GM12878 (cell line): Measurements from ENCODE around the gene NSMCE1. TPM values are rescaled to one million over a fixed set of nuclear protein-coding genes. Genes with fewer than 3 reads are reported as not detected.

Experiments
- ASH2L ChIP-seq: fragments of 300-600, 200-600 bp; sonication (generic); IDR thresholded peaks from 2 replicates; pipeline ENCODE4 v1.6.1; 2017; ENCODE audit warnings: low read depth, mild to moderate bottlenecking, borderline replicate concordance
- ELK1 ChIP-seq: IDR thresholded peaks from 2 replicates; pipeline ENCODE4 v1.6.1; 2012; ENCODE audit warnings: low read depth, low read length, improper control_type of control experiment
- GATAD2B ChIP-seq: fragments of 450-650 bp; conservative IDR thresholded peaks from 2 replicates; pipeline ENCODE4 v1.6.1; 2017; ENCODE audit warnings: low read depth, mild to moderate bottlenecking, moderate library complexity
- SUZ12 ChIP-seq: fragments of 200-600 bp; sonication (generic); IDR thresholded peaks from one replicate; pipeline ENCODE4 v1.6.1; 2018; ENCODE audit warnings: antibody characterized with exemption, mild to moderate bottlenecking; ENCODE audit not compliant: unreplicated experiment
- YY1 ChIP-seq: IDR thresholded peaks from 2 replicates; pipeline ENCODE4 v1.6.1; 2011; ENCODE audit warnings: low read depth, mild to moderate bottlenecking, low read length
- ZSCAN29 ChIP-seq: fragments of 450-650 bp; IDR thresholded peaks from 2 replicates; pipeline ENCODE4 v1.6.1; 2017; ENCODE audit warnings: mild to moderate bottlenecking, moderate library complexity
- polyA plus RNA-seq, 11 experiments: library from polyadenylated mRNA; depleted of rRNA in 4 of 11; unstranded in 6 of 11; stranded (reverse) in 5 of 11; fragments of >200 nt; fragmentation: Nextera tagmentation in 4 of 11; fragmentation: Illumina TruSeq in 1 of 11; extraction: Ambion mirVana in 4 of 11; extraction: Trizol in 1 of 11; gene quantifications; 1 replicate in 1 of 11; 2 replicates in 10 of 11; pipeline versions ENCODE4 v1.2.1 to v1.2.3, GENCODE V29; 2011 to 2016; ENCODE audit warnings: inconsistent platforms in 2 of 11, missing spikeins in 2 of 11, low read depth in 1 of 11
- total RNA-seq, 4 experiments: library from RNA; depleted of rRNA in 3 of 4; stranded (reverse); fragments of >200 nt in 3 of 4; fragmentation: Illumina TruSeq in 1 of 4; extraction: Trizol in 1 of 4; gene quantifications; 2 replicates each; pipeline versions ENCODE4 v1.2.1 to v1.2.3, GENCODE V29; 2013 to 2021
- TF ChIP-seq, protein P1 (sequence below): IDR thresholded peaks from 2 replicates; pipeline ENCODE4 v1.6.1; 2012; ENCODE audit warnings: low read length, inconsistent platforms
- TF ChIP-seq, protein P2 (sequence below): fragments of 450-650 bp; IDR thresholded peaks from 2 replicates; pipeline ENCODE4 v1.6.1; 2016; ENCODE audit warnings: mild to moderate bottlenecking

The NSMCE1 gene
- total and polyA plus RNA-seq, 10 of the 15 experiments (the other 5 are each of a cell fraction or from before 2014, with no cell fraction given), result 54.0 to 214 (median 71.4) TPM

DNA sequence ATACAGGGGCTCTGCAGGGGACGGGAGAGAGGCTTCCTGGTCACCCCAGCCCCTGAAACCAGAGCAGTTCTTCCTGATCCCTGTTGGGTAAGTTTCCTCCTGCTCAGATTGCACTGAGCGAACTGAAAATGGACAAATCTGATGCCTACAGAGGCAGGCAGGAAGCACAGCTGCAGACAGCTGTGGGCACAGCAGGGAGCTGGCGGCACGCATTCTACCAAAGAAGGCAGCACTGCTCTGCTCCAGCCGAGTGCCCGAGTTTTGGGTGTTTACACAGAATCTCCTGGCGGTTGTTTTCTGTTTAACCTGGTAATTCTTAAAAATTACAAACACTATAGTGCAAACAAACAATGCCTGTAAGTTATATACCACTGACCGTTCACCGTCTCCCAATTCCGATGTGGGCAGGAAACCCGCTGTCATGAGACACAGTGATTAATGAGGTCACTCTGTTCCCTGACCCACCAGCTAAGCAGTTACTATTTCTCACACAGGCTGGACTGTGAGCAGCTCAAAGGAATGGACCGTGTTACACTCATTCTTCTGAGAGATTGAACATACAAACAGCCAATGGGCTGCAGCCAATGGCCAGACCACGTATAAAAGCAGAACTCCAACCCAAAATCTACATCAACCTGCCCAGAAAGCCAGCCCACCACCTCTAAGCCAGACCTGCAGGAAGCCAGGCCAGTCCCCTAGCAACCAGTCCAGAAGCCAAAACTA lies 25.5 kb downstream of the NSMCE1 start (continued):
- TF ChIP-seq ELK1 (no peak), SUZ12 (no peak), YY1 (0 out of 2 replicates have a peak, but pooled peaks have one; percentile 10), ZSCAN29 (no peak), ASH2L (no peak), GATAD2B (0 out of 2 replicates have a peak, but pooled peaks have one; percentile 28)
- TF ChIP-seq, protein P1, sequence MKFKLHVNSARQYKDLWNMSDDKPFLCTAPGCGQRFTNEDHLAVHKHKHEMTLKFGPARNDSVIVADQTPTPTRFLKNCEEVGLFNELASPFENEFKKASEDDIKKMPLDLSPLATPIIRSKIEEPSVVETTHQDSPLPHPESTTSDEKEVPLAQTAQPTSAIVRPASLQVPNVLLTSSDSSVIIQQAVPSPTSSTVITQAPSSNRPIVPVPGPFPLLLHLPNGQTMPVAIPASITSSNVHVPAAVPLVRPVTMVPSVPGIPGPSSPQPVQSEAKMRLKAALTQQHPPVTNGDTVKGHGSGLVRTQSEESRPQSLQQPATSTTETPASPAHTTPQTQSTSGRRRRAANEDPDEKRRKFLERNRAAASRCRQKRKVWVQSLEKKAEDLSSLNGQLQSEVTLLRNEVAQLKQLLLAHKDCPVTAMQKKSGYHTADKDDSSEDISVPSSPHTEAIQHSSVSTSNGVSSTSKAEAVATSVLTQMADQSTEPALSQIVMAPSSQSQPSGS, result no peak
- TF ChIP-seq, protein P2, sequence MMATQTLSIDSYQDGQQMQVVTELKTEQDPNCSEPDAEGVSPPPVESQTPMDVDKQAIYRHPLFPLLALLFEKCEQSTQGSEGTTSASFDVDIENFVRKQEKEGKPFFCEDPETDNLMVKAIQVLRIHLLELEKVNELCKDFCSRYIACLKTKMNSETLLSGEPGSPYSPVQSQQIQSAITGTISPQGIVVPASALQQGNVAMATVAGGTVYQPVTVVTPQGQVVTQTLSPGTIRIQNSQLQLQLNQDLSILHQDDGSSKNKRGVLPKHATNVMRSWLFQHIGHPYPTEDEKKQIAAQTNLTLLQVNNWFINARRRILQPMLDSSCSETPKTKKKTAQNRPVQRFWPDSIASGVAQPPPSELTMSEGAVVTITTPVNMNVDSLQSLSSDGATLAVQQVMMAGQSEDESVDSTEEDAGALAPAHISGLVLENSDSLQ, result peak; percentile 94
